ENCODE data around the gene TRPM3.
A peak's percentile ranks its signal among the peaks of the same experiment; 100 is the strongest.

The TRPM3 gene

GRCh38 chr9:70947511-70947910 lies 173.9 kb downstream of the TRPM3 start:
- DNase-seq (ENCODE audit: low spot score) = no peak

GRCh38 chr9:70947086-70947485 lies 174.3 kb downstream of the TRPM3 start:
- no peak for DNase-seq (ENCODE audit: low spot score)

- no peak for DNase-seq (ENCODE audit: low spot score)
Measured at GRCh38 chr9:70945301-70945700, 176.1 kb downstream of the TRPM3 start.

GRCh38 chr9:70941191-70941590 lies 180.2 kb downstream of the TRPM3 start:
- no peak for DNase-seq (ENCODE audit: low spot score)

- no peak for DNase-seq (ENCODE audit: low spot score)
Measured at GRCh38 chr9:70940605-70941004, 180.8 kb downstream of the TRPM3 start.

GRCh38 chr9:70936536-70936935 lies 184.9 kb downstream of the TRPM3 start:
- DNase-seq (ENCODE audit: low spot score) = no peak

- no peak for DNase-seq (ENCODE audit: low spot score)
Measured at GRCh38 chr9:70935856-70936255, 185.6 kb downstream of the TRPM3 start.

GRCh38 chr9:70934642-70935041 lies 186.8 kb downstream of the TRPM3 start:
- DNase-seq (ENCODE audit: low spot score) = no peak

GRCh38 chr9:70933321-70933720 lies 188.1 kb downstream of the TRPM3 start:
- DNase-seq (ENCODE audit: low spot score) = no peak

GRCh38 chr9:70932097-70932496 lies 189.3 kb downstream of the TRPM3 start:
- no peak for DNase-seq (ENCODE audit: low spot score)

- no peak for DNase-seq (ENCODE audit: low spot score)
Measured at GRCh38 chr9:70927530-70927929, 193.9 kb downstream of the TRPM3 start.

GRCh38 chr9:70924895-70925547 lies 196.4 kb downstream of the TRPM3 start:
- DNase-seq (ENCODE audit: low spot score) = peak; percentile 41

- DNase-seq (ENCODE audit: low spot score) = no peak
Measured at GRCh38 chr9:70924380-70924779, 197.0 kb downstream of the TRPM3 start.

GRCh38 chr9:70923961-70924360 lies 197.5 kb downstream of the TRPM3 start:
- DNase-seq (ENCODE audit: low spot score) = no peak

- DNase-seq (ENCODE audit: low spot score) = no peak
Measured at GRCh38 chr9:70921136-70921535, 200.3 kb downstream of the TRPM3 start.

GRCh38 chr9:70917277-70917676 lies 204.1 kb downstream of the TRPM3 start:
- no peak for DNase-seq (ENCODE audit: low spot score)

- no peak for DNase-seq (ENCODE audit: low spot score)
Measured at GRCh38 chr9:70911791-70912190, 209.6 kb downstream of the TRPM3 start.

- no peak for DNase-seq (ENCODE audit: low spot score)
Measured at GRCh38 chr9:70910598-70910997, 210.8 kb downstream of the TRPM3 start.

- peak; percentile 88 for DNase-seq (ENCODE audit: low spot score)
Measured at GRCh38 chr9:70902692-70903131, 218.7 kb downstream of the TRPM3 start.

- DNase-seq (ENCODE audit: low spot score) = peak; percentile 60
Measured at GRCh38 chr9:70902171-70902570, 219.2 kb downstream of the TRPM3 start.

- no peak for DNase-seq (ENCODE audit: low spot score)
Measured at GRCh38 chr9:70901746-70902145, 219.7 kb downstream of the TRPM3 start.

- no peak for DNase-seq (ENCODE audit: low spot score)
Measured at GRCh38 chr9:70901013-70901412, 220.4 kb downstream of the TRPM3 start.

GRCh38 chr9:70893580-70894122 lies 227.8 kb downstream of the TRPM3 start:
- DNase-seq (ENCODE audit: low spot score) = no peak

- DNase-seq (ENCODE audit: low spot score) = peak; percentile 8
Measured at GRCh38 chr9:70888471-70888870, 232.9 kb downstream of the TRPM3 start.
